SIG-M5 (cell line): ENCODE results near the gene NAA10.

Experiments
- DNase-seq: peaks from one replicate; lab custom pipeline; 2025; lab: John Stamatoyannopoulos, UW

Gene NAA10

GRCh38 chrX:153909024-153909979 is 25.5 kb downstream of the NAA10 start:
- no peak for DNase-seq

DNA sequence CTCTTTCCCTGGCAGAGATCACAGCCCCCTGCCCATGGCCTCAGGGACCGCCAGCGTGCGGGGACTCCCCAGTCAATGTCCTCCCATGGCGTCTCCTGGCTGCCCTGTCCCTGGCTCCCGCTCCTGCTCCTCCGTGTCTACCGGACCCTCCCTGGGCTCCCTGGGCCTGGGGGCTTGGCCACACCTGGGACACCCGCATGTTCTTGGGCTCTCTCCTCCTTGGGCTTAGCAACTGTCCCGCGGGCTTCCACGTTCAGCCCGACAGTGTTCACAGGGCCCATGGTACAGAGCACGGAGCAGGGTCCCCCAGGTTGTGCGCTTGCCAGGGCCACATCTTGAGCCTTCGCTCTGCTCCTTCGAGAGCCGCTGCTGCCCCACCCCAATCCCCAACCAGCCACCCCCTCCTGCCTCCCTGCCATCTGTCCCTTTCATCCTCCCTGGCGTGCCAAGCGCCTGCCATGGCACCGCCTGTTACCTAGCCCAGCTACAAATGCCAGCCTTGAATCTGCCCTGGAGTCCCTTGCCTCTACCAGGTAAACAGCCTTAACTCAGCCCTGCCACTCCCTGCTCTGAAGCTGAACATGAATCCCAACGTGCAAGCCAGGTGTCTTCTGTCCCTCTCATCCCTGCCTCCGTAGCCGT is 26.5 kb downstream of the NAA10 start:
- no peak for DNase-seq

- no peak for DNase-seq
These were observed 27.4 kb downstream of the NAA10 start for GRCh38 chrX:153907456-153907855.

- DNase-seq = no peak
These were observed 28.5 kb downstream of the NAA10 start for GRCh38 chrX:153906126-153906917.

DNA sequence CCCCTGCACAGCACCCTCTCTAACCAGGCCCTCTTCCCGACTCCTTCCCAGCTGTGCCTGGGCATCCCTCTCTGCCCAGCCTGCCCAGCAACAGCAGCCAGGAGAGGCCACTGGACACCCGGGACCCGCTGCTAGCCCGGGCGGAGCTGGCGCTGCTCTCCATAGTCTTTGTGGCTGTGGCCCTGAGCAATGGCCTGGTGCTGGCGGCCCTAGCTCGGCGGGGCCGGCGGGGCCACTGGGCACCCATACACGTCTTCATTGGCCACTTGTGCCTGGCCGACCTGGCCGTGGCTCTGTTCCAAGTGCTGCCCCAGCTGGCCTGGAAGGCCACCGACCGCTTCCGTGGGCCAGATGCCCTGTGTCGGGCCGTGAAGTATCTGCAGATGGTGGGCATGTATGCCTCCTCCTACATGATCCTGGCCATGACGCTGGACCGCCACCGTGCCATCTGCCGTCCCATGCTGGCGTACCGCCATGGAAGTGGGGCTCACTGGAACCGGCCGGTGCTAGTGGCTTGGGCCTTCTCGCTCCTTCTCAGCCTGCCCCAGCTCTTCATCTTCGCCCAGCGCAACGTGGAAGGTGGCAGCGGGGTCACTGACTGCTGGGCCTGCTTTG is 29.2 kb downstream of the NAA10 start:
- no peak for DNase-seq

- no peak for DNase-seq
These were observed 30.6 kb downstream of the NAA10 start, which contains the start of gene AVPR2 for GRCh38 chrX:153903991-153904957. Gene AVPR2 (plus strand): TSS chrX:153904673. CDS start chrX:153905146, 473 bp downstream.

GRCh38 chrX:153903238-153903980 is 31.4 kb downstream of the NAA10 start:
- no peak for DNase-seq

DNA sequence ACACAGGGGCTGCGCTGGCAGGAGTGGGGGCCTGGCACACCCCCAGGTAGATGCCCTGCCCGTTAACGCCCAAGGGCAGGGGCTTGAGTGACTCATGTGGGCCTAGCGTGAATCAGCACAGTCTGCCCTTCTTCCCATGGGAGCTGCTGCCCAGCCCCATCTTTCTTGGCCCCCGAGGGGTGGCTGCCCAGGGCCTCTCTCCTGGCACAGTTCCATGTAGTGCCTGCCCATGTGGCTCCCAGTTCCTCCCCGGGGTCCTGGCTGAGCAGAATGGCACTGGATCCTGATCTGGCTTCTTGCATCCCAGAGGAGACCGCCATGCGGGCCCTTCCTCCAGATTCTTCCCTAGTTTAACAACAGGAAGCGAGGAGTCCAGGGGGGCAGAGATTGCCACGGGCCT is 32.5 kb downstream of the NAA10 start:
- DNase-seq = no peak

DNA sequence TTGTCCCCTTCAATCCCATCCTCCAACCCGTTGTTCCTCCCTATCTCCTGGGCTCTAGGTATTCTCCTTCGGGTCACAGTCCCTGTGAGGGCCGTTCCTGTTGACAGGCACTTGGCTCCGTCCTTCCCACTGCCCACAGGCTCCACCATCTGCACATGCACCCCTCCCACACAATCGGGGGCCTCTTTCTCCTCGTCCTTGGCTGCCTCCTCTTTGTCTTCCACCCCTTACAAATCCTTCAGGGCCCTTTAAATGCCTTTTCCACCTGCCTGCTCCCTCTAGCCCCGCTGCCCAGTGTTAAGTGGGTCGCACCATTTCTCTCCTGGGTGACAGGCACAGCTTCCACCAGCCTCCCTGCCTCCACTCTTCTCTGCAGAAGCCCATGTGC is 33.1 kb downstream of the NAA10 start:
- DNase-seq = no peak

DNA sequence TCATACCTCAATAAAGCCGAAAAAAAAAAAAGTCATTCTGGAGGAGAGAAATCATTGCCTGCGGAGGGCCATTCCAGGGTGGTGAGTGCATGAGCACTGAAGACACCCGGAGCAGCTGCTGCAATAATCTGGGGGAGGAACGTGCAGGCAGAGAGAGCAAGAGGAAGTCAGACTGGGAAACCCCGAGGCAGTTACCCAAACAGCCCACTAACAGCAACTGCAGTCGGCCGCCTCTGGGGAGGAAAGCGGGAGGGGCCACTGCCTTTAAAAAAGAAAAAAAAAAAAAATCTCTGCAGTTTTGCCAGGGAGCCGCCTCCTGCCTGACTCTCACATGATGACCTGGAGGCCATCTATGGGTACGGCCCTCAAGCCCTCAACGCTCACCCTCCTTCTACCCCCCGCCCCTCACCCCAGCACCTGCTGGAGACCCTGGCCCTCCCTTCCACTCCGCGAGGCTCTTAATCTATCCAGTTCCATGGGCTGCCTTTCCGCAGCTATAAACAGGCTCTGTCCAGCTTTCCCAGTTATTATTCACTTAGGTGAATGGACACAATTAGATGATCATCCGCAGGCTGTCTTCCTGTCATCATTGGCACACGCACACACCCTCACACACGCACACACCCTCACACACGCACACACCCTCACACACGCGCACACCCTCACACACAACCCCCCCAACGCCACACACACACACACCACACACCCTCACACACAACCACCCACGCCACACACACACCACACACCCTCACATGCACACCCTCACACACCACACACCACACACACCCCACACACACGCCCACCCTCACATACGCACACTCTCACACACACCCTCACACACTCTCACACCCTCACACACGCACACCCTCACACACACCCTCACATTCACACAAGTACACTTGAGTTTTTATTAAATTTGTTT is 33.7 kb downstream of the NAA10 start:
- peak; percentile 51 for DNase-seq

DNA sequence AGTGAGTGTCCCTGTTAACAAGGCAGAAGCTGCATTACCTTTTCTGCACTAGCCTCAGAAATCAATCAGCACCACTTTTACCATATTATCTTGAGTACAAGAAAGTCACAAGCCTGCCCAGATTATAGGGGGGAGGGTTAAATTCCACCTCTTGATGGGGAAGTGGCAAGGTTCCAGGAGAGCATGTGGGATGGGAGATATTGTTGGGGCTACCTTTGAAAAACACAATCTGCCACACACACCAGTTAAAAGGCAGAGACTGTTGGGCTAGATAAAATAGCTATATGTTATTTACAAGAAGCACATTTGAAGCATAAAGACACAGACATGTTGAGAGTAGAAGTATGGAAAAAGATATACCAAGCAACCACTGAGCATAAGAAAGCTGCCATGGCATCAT is 36.9 kb downstream of the NAA10 start:
- DNase-seq = no peak

DNA sequence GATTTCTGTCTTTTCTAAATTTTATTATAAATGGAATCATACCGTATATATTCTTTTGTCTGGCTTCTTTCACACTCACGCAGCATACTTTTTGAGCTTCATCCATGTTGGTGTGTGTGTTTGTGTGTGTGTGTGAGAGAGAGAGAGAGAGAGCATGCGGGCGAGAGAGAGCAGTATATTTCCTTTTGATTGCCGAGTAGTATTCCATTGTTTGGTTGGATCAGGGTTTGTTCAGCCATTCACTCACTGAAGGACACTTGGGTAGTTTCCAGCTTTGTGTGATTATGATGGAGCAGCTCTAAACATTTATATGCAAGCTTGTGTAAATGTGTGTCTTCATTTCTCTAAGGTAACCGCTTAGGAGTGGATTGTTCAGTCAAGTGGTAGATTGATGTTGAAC is 45.7 kb downstream of the NAA10 start:
- no peak for DNase-seq

GRCh38 chrX:153888344-153888743 is 46.5 kb downstream of the NAA10 start:
- no peak for DNase-seq

DNA sequence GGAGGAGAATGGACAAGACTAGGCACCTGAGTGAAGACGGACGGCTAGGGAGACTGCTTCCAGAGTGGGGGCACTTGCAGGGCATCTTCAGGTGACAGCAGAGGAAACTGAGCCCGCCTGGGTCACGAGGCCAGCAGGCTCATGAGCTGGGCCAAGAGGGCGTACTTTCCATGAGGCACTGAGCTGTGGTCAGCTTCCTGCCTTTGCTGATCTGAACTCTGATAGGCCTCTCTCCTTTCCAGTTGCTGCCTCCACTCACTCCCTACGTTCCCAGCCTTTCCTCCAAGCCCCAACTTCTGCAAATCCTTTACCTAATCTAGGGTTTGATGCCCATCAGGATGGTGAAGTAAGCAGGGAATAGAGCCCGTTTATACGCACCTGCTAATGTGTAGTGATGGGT is 47.5 kb downstream of the NAA10 start:
- no peak for DNase-seq

GRCh38 chrX:153886915-153887314 is 47.9 kb downstream of the NAA10 start:
- no peak for DNase-seq

- DNase-seq = no peak
These were observed 48.6 kb downstream of the NAA10 start, which contains the start of gene L1CAM for GRCh38 chrX:153885968-153886903. Gene L1CAM (minus strand): TSS chrX:153886173. CDS start chrX:153875836, 10,337 bp downstream.

GRCh38 chrX:153885208-153885787 is 49.5 kb downstream of the NAA10 start:
- no peak for DNase-seq
